ENCODE data around the gene NPPB. TPM values are rescaled to one million over a fixed set of nuclear protein-coding genes. Genes with fewer than 3 reads are reported as not detected.

NPPB gene
- total RNA-seq, 3 donors from 2014 or later = not detected

DNA sequence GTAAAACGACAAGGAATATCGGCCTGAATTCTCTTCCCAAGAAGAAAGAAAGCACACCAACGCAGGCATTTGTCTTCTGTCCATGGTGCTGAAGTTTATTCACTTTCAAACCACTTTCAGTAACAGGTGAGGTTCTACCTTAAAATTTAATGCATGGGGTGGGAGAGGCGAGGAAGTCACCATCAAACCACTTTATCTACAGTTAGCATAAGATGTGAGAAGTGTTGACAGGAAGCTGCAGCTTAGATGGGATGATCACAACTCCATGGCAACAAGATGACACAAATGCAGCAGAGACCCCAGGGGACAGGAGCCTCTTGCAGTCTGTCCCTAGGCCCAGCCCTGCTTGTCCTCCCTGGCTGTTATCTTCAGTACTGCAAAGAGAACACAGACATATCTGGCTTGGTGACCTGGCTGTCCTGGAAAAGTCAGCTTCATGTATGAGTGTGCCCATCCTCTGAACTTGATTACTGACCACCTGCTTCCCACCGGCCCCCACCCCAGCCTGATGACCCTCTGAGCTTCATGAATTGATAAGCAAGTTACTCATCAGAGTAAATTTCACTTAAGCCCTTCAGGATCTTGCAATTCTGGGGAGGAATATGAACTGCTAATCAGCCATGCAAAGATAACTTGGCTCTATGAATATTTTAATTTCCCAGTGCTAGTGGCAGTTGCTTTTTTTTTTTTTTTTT, 13.0 kb downstream of the NPPB start:
- H3K4me3 ChIP-seq = no peak overlapping the region
- ATAC-seq (no peak), DNase-seq (no peak)
- TF ChIP-seq, protein P1, sequence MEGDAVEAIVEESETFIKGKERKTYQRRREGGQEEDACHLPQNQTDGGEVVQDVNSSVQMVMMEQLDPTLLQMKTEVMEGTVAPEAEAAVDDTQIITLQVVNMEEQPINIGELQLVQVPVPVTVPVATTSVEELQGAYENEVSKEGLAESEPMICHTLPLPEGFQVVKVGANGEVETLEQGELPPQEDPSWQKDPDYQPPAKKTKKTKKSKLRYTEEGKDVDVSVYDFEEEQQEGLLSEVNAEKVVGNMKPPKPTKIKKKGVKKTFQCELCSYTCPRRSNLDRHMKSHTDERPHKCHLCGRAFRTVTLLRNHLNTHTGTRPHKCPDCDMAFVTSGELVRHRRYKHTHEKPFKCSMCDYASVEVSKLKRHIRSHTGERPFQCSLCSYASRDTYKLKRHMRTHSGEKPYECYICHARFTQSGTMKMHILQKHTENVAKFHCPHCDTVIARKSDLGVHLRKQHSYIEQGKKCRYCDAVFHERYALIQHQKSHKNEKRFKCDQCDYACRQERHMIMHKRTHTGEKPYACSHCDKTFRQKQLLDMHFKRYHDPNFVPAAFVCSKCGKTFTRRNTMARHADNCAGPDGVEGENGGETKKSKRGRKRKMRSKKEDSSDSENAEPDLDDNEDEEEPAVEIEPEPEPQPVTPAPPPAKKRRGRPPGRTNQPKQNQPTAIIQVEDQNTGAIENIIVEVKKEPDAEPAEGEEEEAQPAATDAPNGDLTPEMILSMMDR (IDR thresholded peaks at IDR 0.05) = no peak
- H3K4me1 ChIP-seq (ENCODE audit: low read depth) = no peaks in the 10 kb centered on the region
- no peaks in the 10 kb centered on the region for H3K36me3 ChIP-seq (ENCODE audit: low read depth)
- no peaks in the 10 kb centered on the region for H3K9me3 ChIP-seq
- intact Hi-C loops (cut with DNase I, micrococcal nuclease) = loop anchor here in 1 of 2 donors (10.0 kb wide), 1 partner anchor 49 kb away; no protein-coding TSS in a partner anchor

DNA sequence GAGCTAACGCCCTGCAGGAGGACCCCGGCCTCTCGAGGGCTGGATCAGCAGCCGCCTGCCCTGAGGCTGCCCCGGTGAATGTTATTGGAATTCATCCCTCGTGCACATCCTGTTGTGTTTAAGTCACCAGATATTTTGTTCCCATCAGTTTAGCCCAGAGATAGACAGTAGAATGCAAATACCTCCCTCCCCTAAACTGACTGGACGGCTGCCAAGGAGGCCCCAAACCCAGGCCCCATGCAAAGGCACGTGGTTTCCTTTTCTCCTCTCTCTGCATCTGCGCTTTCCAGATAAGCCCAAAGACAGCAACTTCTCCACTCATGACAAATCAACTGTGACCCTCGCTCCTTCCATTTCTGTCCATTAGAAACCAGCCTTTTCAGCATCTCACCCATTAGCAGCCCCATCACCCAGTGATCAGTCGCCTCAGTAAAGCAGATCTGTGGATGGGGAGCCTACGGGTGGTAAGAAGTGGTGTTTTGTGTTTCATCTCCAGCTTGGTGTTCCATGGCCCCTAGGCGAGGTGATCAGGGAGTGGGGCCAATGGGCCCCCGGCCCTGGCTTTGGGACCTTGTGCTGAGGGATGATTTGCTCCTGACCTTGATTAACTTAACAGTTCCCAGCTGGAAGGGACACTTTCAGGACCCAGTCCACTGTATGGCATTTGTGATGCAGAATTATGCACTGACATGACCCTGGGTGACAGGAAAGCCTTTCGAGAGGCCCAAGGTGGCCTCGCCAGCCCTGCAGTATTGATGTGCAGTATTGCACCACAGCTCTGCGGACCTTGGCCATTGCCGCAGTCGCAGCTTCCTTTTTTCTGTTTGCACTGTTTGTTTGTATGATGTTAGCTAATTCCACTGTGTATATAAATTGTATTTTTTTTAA, 16.3 kb downstream of the NPPB start:
- TF ChIP-seq, protein P1 (IDR thresholded peaks at IDR 0.05) = no peak
- ATAC-seq = no peak
- H3K4me3 ChIP-seq = no peak overlapping the region
- peak in 1 of 3 donors; percentile 25 for DNase-seq
- no peaks in the 10 kb centered on the region for H3K4me1 ChIP-seq (ENCODE audit: low read depth)
- H3K36me3 ChIP-seq (ENCODE audit: low read depth) = no peaks in the 10 kb centered on the region
- intact Hi-C loops (cut with DNase I, micrococcal nuclease) = loop anchor here in 1 of 2 donors (10.0 kb wide), 1 partner anchor 52 kb away; no protein-coding TSS in a partner anchor
- H3K9me3 ChIP-seq = no peaks in the 10 kb centered on the region

DNA sequence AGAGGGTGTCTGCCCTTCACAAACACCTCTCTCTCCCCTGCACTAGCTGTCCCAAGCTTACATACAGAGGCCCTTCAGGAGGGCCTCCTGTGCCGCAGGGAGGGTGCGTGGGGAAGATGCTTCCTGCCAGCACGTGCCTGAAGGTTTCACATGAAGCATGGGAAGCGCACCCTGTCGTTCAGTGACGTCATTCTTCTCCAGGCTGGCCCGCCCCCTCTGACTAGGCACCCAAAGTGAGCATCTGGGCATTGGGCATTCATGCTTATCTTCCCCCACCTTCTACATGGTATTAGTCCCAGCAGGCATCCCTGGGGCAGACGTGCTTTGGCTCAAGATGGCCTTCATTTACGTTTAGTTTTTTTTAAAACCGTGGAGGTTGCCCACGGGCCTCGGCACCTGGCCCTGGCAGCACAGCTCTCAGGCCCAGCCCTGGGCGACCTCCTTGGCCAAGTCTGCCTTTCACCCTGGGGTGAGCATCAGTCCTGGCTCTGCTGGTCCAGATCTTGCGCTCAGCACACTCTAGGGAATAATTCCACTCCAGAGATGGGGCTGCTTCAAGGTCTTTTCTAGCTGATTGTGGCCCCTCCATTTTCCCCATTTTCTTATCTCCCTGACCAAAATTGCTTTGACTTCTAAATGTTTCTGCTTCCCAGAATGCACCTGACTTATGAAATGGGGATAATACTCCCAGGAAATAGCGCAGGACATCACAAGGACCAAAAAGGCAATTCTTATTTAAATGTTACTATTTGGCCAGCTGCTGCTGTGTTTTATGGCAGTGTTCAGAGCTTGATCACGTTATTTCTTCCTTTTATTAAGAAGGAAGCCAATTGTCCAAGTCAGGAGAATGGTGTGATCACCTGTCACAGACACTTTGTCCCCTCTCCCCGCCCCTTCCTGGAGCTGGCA, 17.2 kb downstream of the NPPB start:
- DNase-seq (no peak), ATAC-seq (no peak)
- Histone ChIP-seq H3K4me3 (no peak overlapping the region), H3K36me3 (ENCODE audit: low read depth) (peaks cover 8% of the 10 kb centered on the region), H3K4me1 (ENCODE audit: low read depth) (no peaks in the 10 kb centered on the region), H3K9me3 (no peaks in the 10 kb centered on the region)
- TF ChIP-seq, protein P1 (IDR thresholded peaks at IDR 0.05) = no peak
- intact Hi-C loops (cut with DNase I, micrococcal nuclease) = loop anchor here in 1 of 2 donors (10.0 kb wide), 1 partner anchor 53 kb away; no protein-coding TSS in a partner anchor

DNA sequence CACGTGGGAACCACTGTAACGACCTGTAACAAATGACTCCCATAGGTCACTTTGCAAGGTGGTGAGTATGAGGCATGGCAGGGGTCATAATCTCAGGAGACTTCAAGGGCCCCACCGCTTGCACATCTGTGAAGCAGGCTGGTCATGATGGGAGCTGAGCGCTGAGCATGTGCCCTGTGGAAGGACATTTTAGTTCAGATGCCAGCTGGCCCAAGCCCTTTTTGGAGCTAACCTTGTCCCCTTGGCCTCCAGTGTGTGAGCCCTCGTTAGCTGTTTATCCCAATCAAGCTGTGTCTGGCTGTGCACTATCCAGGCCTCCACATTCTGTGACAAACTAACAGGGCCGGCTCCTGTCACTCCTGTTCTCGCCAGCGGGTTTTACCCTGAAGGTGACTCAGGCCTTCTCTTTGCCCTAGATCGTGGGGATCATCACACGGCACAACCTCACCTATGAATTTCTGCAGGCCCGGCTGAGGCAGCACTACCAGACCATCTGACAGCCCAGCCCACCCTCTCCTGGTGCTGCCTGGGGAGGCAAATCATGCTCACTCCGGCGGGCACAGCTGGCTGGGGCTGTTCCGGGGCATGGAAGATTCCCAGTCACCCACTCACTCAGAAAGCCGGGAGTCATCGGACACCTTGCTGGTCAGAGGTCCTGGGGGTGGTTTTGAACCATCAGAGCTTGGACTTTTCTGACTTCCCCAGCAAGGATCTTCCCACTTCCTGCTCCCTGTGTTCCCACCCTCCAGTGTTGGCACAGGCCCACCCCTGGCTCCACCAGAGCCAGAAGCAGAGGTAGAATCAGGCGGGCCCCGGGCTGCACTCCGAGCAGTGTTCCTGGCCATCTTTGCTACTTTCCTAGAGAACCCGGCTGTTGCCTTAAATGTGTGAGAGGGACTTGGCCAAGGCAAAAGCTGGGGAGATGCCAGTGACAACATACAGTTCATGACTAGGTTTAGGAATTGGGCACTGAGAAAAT, 18.7 kb downstream of the NPPB start:
- H3K4me3 ChIP-seq = no peak overlapping the region
- DNase-seq (no peak), ATAC-seq (no peak)
- TF ChIP-seq, protein P1 (IDR thresholded peaks at IDR 0.05) = no peak
- H3K4me1 ChIP-seq (ENCODE audit: low read depth) = no peaks in the 10 kb centered on the region
- peaks cover 8% of the 10 kb centered on the region for H3K36me3 ChIP-seq (ENCODE audit: low read depth)
- intact Hi-C loops (cut with DNase I, micrococcal nuclease) = loop anchor here (10.0 kb wide), 1 partner anchor 55 kb away; no protein-coding TSS in a partner anchor
- no peaks in the 10 kb centered on the region for H3K9me3 ChIP-seq
